ENCODE results near the gene KY.

KY gene

GRCh38 chr3:134630506-134630905 is 20.3 kb downstream of the KY start:
- no peaks in the 10 kb centered on the region for H3K27me3 ChIP-seq (ENCODE audit: insufficient read depth, low read depth, severe bottlenecking)
- H3K27ac ChIP-seq = no peak overlapping the region
- no peaks in the 10 kb centered on the region for H3K9me3 ChIP-seq (ENCODE audit: severe bottlenecking)
- H3K4me3 ChIP-seq (ENCODE audit: low read depth, low read length) = no peak overlapping the region
- DNase-seq = peak; percentile 53
- H3K36me3 ChIP-seq = no peaks in the 10 kb centered on the region
- peak; percentile 78 for TF ChIP-seq CTCF (IDR thresholded peaks at IDR 0.05; ENCODE audit: low read depth, low read length)

GRCh38 chr3:134628884-134629283 is 21.9 kb downstream of the KY start:
- Histone ChIP-seq H3K9me3 (ENCODE audit: severe bottlenecking) (no peaks in the 10 kb centered on the region), H3K36me3 (no peaks in the 10 kb centered on the region), H3K4me3 (ENCODE audit: low read depth, low read length) (no peak overlapping the region), H3K27ac (no peak overlapping the region), H3K27me3 (ENCODE audit: insufficient read depth, low read depth, severe bottlenecking) (no peaks in the 10 kb centered on the region)
- TF ChIP-seq CTCF (IDR thresholded peaks at IDR 0.05; ENCODE audit: low read depth, low read length) = no peak
- DNase-seq = peak; percentile 0

GRCh38 chr3:134627831-134628230 is 23.0 kb downstream of the KY start:
- Histone ChIP-seq H3K4me3 (ENCODE audit: low read depth, low read length) (no peak overlapping the region), H3K27me3 (ENCODE audit: insufficient read depth, low read depth, severe bottlenecking) (no peaks in the 10 kb centered on the region), H3K27ac (peak overlapping the region; percentile 43; the same call in 1 of the 2 replicates), H3K9me3 (ENCODE audit: severe bottlenecking) (no peaks in the 10 kb centered on the region), H3K36me3 (no peaks in the 10 kb centered on the region)
- no peak for TF ChIP-seq CTCF (IDR thresholded peaks at IDR 0.05; ENCODE audit: low read depth, low read length)
- peak; percentile 2 for DNase-seq

- Histone ChIP-seq H3K4me3 (ENCODE audit: low read depth, low read length) (no peak overlapping the region), H3K36me3 (no peaks in the 10 kb centered on the region), H3K27ac (no peak overlapping the region), H3K9me3 (ENCODE audit: severe bottlenecking) (no peaks in the 10 kb centered on the region), H3K27me3 (ENCODE audit: insufficient read depth, low read depth, severe bottlenecking) (no peaks in the 10 kb centered on the region)
- TF ChIP-seq CTCF (IDR thresholded peaks at IDR 0.05; ENCODE audit: low read depth, low read length) = no peak
- DNase-seq = peak; percentile 2
These were observed 24.7 kb downstream of the KY start for GRCh38 chr3:134625885-134626741.

GRCh38 chr3:134625462-134625861 is 25.4 kb downstream of the KY start:
- H3K9me3 ChIP-seq (ENCODE audit: severe bottlenecking) = no peaks in the 10 kb centered on the region
- no peaks in the 10 kb centered on the region for H3K36me3 ChIP-seq
- no peak overlapping the region for H3K4me3 ChIP-seq (ENCODE audit: low read depth, low read length)
- H3K27me3 ChIP-seq (ENCODE audit: insufficient read depth, low read depth, severe bottlenecking) = no peaks in the 10 kb centered on the region
- peak; percentile 3 for DNase-seq
- TF ChIP-seq CTCF (IDR thresholded peaks at IDR 0.05; ENCODE audit: low read depth, low read length) = no peak
- H3K27ac ChIP-seq = no peak overlapping the region
